Body of pancreas (tissue), 4 donors: ENCODE measurements around the gene CBFA2T3.

Source experiments
- POLR2A ChIP-seq, 3 donors: fragments of 450-650 bp; IDR thresholded peaks; one replicate each; pipeline ENCODE4 v1.6.1; 2016; ENCODE audit warnings: antibody characterized with exemption in 3 of 3, mild to moderate bottlenecking in 2 of 3
- TF ChIP-seq, protein P1 (sequence below), 7 experiments: fragments of 450-650 bp in 4 of 7; fragments of 200-600 bp in 3 of 7; sonication (generic) in 3 of 7; IDR thresholded peaks; one replicate each; pipeline ENCODE4 v1.5.1; 2016 to 2019; ENCODE audit warnings: antibody characterized with exemption in 7 of 7

DNA sequence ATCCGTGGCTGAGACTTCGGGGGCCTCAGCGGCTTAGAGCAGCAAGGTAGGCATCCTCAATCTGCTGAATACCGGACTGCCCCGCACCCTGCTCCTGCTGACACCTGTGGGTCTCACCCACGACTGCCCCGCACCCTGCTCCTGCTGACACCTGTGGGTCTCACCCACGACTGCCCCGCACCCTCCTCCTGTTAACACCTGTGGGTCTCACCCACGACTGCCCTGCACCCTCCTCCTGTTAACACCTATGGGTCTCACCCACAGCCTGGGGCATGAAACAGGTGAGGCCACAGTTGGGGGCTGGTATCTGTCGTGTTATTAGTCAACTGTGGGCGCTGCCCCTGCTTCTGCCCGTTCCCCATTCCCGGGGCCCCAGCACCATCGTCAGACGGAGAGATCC is 74.3 kb downstream of the CBFA2T3 start:
- TF ChIP-seq, protein P1, sequence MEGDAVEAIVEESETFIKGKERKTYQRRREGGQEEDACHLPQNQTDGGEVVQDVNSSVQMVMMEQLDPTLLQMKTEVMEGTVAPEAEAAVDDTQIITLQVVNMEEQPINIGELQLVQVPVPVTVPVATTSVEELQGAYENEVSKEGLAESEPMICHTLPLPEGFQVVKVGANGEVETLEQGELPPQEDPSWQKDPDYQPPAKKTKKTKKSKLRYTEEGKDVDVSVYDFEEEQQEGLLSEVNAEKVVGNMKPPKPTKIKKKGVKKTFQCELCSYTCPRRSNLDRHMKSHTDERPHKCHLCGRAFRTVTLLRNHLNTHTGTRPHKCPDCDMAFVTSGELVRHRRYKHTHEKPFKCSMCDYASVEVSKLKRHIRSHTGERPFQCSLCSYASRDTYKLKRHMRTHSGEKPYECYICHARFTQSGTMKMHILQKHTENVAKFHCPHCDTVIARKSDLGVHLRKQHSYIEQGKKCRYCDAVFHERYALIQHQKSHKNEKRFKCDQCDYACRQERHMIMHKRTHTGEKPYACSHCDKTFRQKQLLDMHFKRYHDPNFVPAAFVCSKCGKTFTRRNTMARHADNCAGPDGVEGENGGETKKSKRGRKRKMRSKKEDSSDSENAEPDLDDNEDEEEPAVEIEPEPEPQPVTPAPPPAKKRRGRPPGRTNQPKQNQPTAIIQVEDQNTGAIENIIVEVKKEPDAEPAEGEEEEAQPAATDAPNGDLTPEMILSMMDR (IDR thresholded peaks at IDR 0.05): no peak
- no peak for TF ChIP-seq POLR2A (IDR thresholded peaks at IDR 0.05)
